ENCODE measurements around the gene PSMC6.

PSMC6 gene

GRCh38 chr14:52706724-52707706, at the start of gene PSMC6:
Gene PSMC6 (plus strand): TSS chr14:52707200. CDS start chr14:52707220, 20 bp downstream.
- peak; percentile 92 for DNase-seq (ENCODE audit: low read depth, low spot score)

DNA sequence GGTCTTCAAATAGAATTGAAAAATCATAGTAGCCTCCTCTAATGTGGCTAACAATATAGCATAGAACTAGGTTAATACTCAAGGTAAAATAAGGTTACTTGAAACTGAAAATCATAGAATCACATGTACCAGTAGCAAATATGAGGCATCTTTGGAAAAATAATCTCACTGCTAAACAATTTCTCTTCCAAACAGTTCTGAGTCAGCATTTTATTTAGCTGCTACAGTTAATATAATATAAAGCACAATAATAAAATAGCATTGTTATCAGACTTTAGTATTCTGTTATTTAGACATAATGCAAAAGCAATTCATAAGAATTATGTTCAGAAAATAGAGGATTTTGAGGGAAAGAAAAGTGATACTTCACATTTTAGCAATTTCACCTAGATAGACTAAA, 46.7 kb upstream of the PSMC6 start:
- no peak for DNase-seq (ENCODE audit: low read depth, low spot score)

DNA sequence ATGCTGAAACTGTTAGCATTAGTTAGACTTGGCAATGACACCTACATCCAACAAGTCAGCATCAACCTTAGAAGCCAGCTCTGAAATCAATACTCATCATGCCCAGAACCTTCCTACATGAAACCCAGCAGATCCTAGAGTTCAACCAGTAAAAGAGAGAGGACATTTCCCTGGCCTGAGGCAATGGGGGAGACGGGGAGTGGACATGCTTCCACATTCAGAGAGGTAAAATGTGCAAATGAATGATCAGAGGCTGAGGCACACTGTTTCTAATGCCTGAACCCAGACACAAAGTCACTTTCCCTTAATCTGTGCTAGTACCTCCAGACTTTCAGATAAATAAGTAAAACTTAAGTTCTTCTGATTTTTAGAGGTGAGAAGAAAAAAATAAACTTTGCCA, 46.2 kb upstream of the PSMC6 start:
- no peak for DNase-seq (ENCODE audit: low read depth, low spot score)

- no peak for DNase-seq (ENCODE audit: low read depth, low spot score)
Observed at GRCh38 chr14:52661314-52661713, 45.7 kb upstream of the PSMC6 start.

- DNase-seq (ENCODE audit: low read depth, low spot score) = no peak
Observed at GRCh38 chr14:52663850-52664249, 43.1 kb upstream of the PSMC6 start.

- DNase-seq (ENCODE audit: low read depth, low spot score) = no peak
Observed at GRCh38 chr14:52678591-52678990, 28.4 kb upstream of the PSMC6 start.

- no peak for DNase-seq (ENCODE audit: low read depth, low spot score)
Observed at GRCh38 chr14:52683985-52684520, 22.9 kb upstream of the PSMC6 start.

- DNase-seq (ENCODE audit: low read depth, low spot score) = no peak
Observed at GRCh38 chr14:52686176-52686575, 20.8 kb upstream of the PSMC6 start.

DNA sequence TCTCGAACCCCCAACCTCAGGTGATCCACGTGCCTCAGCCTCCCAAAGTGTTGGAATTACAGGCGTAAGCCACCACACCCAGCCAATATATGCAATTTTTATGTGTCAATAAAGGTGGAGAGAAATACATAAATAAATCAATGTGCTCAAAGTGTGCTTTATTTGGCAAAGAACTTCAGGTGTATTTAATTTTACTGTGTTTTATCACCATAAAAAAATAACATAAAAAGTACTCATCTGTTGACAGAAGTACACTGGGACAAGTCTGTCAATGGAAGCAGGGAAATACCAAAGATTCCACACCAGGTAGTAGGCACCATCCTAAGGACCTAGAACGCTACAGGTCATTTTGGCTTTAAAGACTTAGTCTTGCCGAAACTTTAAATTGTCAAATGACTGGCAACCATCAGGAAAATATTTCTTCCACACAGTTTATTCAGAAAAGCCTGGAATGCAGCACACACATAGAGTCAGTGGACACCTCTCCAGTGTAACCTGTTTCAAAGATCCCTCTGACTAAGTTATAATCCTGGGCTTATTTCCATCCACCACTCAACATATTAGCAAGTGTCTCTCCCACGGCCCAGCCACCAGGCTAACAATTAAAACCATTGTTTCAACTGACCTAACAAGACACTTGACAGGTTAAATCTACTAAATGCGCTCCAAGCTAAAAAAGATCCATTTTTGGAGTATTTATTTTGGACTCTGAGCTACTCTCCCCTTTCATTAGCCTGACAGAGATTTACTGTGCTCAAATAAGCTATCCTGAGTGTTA, 15.8 kb upstream of the PSMC6 start:
- no peak for DNase-seq (ENCODE audit: low read depth, low spot score)

DNA sequence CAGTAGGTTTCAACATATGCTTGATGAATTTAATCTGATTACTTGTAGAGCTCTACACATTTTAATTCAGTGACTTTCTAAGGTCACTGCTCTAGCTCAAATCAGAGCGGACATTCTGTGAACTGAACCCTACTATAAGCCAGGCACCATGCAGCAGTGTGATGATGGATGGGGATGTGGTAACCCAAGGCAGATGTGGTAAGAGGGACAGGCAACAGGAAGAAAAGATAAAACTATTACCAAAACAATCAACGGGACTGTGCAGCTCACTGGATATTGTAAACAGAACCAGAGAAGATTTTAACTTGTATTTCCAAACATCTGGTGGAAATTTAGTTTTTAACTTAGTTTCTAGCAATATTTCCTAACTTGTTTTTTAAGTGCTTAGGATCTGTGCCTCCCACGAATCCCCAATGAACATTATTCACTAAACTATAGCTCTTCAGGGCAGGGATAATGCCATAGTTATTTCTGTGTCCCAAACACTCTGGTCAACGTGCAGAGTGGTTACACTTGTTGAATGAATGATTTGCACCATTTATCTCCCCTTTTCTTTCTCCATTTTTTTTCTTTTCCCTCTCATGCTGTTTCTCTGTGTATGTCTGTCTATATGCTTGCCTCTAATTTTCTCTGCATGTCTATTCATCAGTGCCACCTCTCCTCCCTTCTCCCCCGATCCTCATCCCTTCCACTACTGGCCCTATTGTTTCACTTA, 14.6 kb upstream of the PSMC6 start:
- no peak for DNase-seq (ENCODE audit: low read depth, low spot score)

GRCh38 chr14:52693036-52693435, 14.0 kb upstream of the PSMC6 start:
- no peak for DNase-seq (ENCODE audit: low read depth, low spot score)

DNA sequence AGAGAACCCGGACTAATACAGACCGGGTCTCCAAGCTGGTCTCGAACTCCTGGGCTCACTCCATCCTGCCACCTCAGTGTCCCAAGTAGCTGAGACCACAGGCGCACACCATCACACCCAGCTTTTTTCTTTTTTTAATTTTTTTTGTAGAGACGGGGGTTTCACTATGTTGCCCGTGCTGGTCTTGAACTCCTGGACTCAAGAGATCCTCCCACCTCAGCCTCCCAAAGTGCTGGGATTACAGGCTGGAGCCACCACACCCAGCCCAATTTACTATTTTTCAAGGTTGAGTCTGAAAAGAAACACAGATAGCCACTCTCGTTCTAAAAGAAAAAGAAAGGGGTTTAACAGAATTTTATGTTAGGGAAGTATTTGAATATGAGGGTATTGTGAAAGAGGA, 13.5 kb upstream of the PSMC6 start:
- DNase-seq (ENCODE audit: low read depth, low spot score) = no peak

DNA sequence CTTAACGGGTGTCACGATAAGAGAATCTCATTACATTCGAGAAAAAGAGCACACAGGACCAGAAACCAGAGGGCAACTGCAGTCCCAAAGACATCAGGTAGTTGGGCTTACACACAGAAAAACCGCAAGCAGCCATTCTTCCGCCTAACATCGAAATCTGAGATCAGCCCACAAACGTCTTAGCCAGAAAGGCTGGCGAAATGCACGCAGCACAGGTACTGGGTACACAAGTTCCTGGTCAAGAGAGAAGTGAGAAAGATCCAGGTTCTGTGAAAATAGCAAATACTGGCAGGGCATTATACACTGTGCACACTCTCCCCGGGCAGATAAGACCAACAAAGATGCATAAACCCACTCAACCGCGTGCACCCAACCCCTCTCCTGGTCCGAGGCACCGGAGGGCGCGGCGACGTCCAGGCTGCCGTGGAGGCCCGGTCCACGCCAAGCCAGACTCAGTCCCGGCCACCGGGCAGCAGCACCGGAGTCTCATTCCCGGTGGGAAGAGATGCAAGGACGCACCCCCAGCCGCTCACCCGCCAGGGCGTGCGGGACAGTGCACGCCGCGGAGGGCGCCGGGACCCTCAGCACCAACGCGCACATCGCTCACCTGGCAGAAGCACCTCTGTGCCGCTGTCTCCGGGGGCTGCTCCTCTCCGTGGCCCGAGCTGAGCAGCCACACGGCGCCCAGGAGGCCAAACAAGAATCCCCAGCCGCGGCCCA, 12.1 kb upstream of the PSMC6 start:
- peak; percentile 32 for DNase-seq (ENCODE audit: low read depth, low spot score)

DNA sequence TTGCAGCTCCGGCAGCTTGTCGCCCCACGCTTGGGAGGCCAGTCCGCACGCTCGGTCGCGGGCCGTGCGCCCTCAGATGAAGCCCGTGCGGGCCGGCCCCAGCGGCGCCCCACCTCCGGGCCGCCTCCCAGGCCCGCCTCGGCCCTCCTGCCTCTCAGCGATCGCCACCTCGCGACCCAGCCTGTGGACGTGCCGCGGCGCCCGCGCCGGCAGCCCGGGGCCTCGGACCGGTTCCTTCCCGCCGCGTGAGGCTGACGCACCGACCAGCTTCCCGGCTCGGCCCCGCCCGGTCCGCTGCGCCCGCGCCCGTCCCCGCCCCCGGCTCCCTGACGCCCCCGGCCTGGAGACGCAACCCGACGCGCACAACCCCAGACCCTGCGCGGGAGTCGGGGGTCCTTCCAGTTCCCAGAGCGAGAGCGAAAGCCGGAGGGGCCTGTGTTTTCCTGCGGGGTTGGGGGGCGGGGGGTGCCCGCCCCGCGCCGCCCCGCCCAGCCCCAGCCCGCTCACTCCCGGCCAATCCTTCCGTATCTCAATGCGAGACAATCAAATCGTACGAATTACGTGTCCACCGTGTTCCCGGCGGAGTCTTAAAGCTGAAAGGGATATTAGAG, 11.4 kb upstream of the PSMC6 start, which contains the start of gene ERO1A:
Gene ERO1A, minus strand, starts transcription at position 78 of the 611 bp plus-strand sequence. Its CDS starts 77 bp downstream, at position 1.
- DNase-seq (ENCODE audit: low read depth, low spot score) = peak; percentile 27

GRCh38 chr14:52700701-52701172, 6.3 kb upstream of the PSMC6 start:
- no peak for DNase-seq (ENCODE audit: low read depth, low spot score)

GRCh38 chr14:52701223-52701622, 5.8 kb upstream of the PSMC6 start:
- DNase-seq (ENCODE audit: low read depth, low spot score) = no peak

DNA sequence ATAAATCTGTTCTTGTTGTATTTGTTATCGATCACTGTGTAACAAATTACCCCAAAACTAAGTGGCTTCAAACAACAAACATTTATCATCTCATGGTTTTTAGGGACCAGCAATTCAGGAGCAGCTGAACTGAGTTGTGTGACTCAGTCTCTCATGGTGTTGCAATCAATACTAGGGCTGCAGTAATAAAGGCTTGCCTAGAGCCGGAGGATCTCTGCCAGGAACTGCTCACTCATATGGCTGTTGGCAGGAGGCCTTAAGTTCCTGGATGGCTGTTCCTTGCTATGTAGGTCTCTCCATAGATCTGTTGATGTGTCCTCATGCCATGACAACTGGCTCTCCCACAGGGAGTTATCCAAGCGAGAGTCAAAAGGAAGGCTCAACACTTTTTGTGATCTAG, 3.8 kb upstream of the PSMC6 start:
- no peak for DNase-seq (ENCODE audit: low read depth, low spot score)

GRCh38 chr14:52703664-52704063, 3.3 kb upstream of the PSMC6 start:
- no peak for DNase-seq (ENCODE audit: low read depth, low spot score)

DNA sequence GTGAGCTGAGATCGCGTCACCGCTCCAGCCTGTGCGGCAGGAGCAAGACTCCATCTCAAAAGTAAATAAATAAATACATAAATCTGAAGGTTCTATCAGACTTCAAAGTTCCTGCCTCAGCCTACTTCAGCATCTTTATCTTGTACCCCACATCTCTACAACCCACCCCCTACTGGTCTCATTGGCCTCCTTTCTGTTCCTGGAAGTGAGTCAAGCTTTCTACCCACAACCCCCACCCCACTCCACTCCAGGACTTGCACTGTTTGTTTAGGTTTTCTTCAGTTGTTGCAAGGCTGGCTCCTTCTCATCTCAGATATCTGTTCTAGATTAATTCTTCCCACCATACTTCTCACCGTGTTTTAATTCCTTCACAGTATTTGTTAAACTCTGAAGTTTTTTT, 714 bp upstream of the PSMC6 start:
- DNase-seq (ENCODE audit: low read depth, low spot score) = no peak

DNA sequence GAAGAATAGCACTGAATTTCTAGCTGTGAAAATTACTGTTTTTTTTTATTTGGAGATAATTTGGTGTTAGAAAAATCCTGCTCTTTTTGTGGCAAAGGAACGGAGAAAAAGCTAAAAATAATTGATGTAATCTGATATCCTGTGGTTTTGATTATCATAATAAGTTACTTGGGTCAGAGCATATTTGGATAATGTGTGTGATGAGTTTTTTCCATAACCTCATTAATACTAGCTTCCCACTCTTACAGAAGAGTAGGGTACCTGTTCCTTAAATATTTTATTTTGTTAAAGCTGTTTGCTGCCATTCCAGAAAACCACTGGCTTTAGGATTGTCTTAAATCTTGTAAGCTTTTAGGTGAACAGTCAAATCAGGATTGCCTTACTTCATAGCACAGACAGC, 4.7 kb downstream of the PSMC6 start:
- no peak for DNase-seq (ENCODE audit: low read depth, low spot score)
